GM23338 (cell line): ENCODE measurements around the gene ANKHD1. TPM values are rescaled to one million over a fixed set of nuclear protein-coding genes. Genes with fewer than 3 reads are reported as not detected.

Experiments used
- ATAC-seq: fragments of 200-7000 bp; cut with Tn5 transposase; 3 replicates; pipeline ENCODE4 v1.9.1; 2020
- DNase-seq: peaks from one replicate; pipeline ENCODE4 v3.0.0-alpha.2; 2015; ENCODE audit warnings: low spot score
- H2AFZ ChIP-seq: fragments of 200-600 bp; sonication (generic); 2 replicates; pipeline ENCODE4 v1.8.0; 2016; ENCODE audit warnings: antibody characterized with exemption, mild to moderate bottlenecking, moderate library complexity
- H3F3A ChIP-seq: fragments of 200-600 bp; sonication (generic); replicated peaks from 2 replicates; pipeline ENCODE4 v1.8.0; 2017; ENCODE audit warnings: antibody characterized with exemption, mixed run types, low read depth
- H3K27ac ChIP-seq: fragments of 200-600 bp; sonication (generic); 2 replicates; pipeline ENCODE4 v1.6.1; 2016; ENCODE audit warnings: low read depth
- H3K27me3 ChIP-seq: fragments of 200-600 bp; sonication (generic); 2 replicates; pipeline ENCODE4 v1.8.0; 2016; ENCODE audit warnings: mild to moderate bottlenecking, mixed run types, moderate library complexity; ENCODE audit not compliant: insufficient read depth
- H3K36me3 ChIP-seq: fragments of 200-600 bp; sonication (generic); 2 replicates; pipeline ENCODE4 v1.8.0; 2016; ENCODE audit warnings: mild to moderate bottlenecking; ENCODE audit not compliant: insufficient read depth
- H3K4me1 ChIP-seq: fragments of 200-600 bp; sonication (generic); 2 replicates; pipeline ENCODE4 v1.8.0; 2016; ENCODE audit warnings: mild to moderate bottlenecking, moderate library complexity; ENCODE audit not compliant: insufficient read depth
- H3K4me2 ChIP-seq: fragments of 200-600 bp; sonication (generic); 2 replicates; pipeline ENCODE4 v1.7.1; 2017; ENCODE audit warnings: mixed run types
- H3K4me3 ChIP-seq: fragments of 200-600 bp; sonication (generic); 2 replicates; pipeline ENCODE4 v1.6.1; 2016; ENCODE audit warnings: mixed run types
- H3K79me2 ChIP-seq: fragments of 200-600 bp; sonication (generic); replicated peaks from 2 replicates; pipeline ENCODE4 v1.8.0; 2017; ENCODE audit warnings: mild to moderate bottlenecking; ENCODE audit not compliant: insufficient read depth
- H3K9me2 ChIP-seq: fragments of 200-600 bp; sonication (generic); 2 replicates; pipeline ENCODE4 v1.8.0; 2017; ENCODE audit not compliant: insufficient read depth
- H4K20me1 ChIP-seq: fragments of 200-600 bp; sonication (generic); replicated peaks from 2 replicates; pipeline ENCODE4 v1.8.0; 2017; ENCODE audit warnings: mild to moderate bottlenecking; ENCODE audit not compliant: insufficient read depth
- H3K27ac Mint-ChIP-seq: 2 replicates; pipeline ENCODE4 v1.8.0; 2020; ENCODE audit warnings: inconsistent platforms, mild to moderate bottlenecking, moderate library complexity, mixed read lengths
- H3K27me3 Mint-ChIP-seq: 3 replicates; pipeline ENCODE4 v1.8.0; 2022; ENCODE audit warnings: low read depth, mild to moderate bottlenecking, moderate library complexity, mixed read lengths, inconsistent platforms; ENCODE audit not compliant: insufficient read depth, poor library complexity
- H3K36me3 Mint-ChIP-seq: 3 replicates; pipeline ENCODE4 v1.8.0; 2021; ENCODE audit warnings: low read depth, mild to moderate bottlenecking, inconsistent platforms, moderate library complexity, mixed read lengths
- H3K4me1 Mint-ChIP-seq: 3 replicates; pipeline ENCODE4 v1.8.0; 2020; ENCODE audit warnings: mild to moderate bottlenecking, inconsistent platforms, mixed read lengths
- H3K4me3 Mint-ChIP-seq: 3 replicates; pipeline ENCODE4 v1.8.0; 2021; ENCODE audit warnings: moderate library complexity, mild to moderate bottlenecking, inconsistent platforms, mixed read lengths
- H3K9me3 Mint-ChIP-seq: 3 replicates; pipeline ENCODE4 v1.8.0; 2020; ENCODE audit warnings: moderate library complexity, mild to moderate bottlenecking, inconsistent platforms, mixed read lengths
- CREB1 ChIP-seq: fragments of 250-450 bp; sonication (Bioruptor Pico); IDR thresholded peaks from 2 replicates; pipeline ENCODE4 v1.5.0; 2020; ENCODE audit warnings: low read depth, mild to moderate bottlenecking, moderate library complexity
- EZH2phosphoT487 ChIP-seq: fragments of 200-600 bp; sonication (generic); IDR thresholded peaks from one replicate; pipeline ENCODE4 v1.8.1; 2018; ENCODE audit warnings: antibody characterized with exemption; ENCODE audit not compliant: unreplicated experiment
- POLR2AphosphoS5 ChIP-seq: IDR thresholded peaks from 2 replicates; pipeline ENCODE4 v1.6.1; 2016; ENCODE audit warnings: antibody characterized with exemption, low read depth
- STAT1 ChIP-seq: IDR thresholded peaks from one replicate; pipeline ENCODE4 v1.6.1; 2016; ENCODE audit warnings: antibody characterized with exemption; ENCODE audit not compliant: unreplicated experiment
- ZNF114 ChIP-seq: fragments of 250-450 bp; sonication (Bioruptor Pico); IDR thresholded peaks from 2 replicates; pipeline ENCODE4 v1.5.0; 2020; ENCODE audit warnings: mild to moderate bottlenecking, moderate library complexity
- ZNF331 ChIP-seq: fragments of 250-450 bp; sonication (Bioruptor Pico); IDR thresholded peaks from 2 replicates; pipeline ENCODE4 v1.5.0; 2020; ENCODE audit warnings: low read depth, mild to moderate bottlenecking, moderate library complexity
- polyA plus RNA-seq: library from polyadenylated mRNA; unstranded; fragments of >200 nt; fragmentation: Nextera tagmentation; extraction: Ambion mirVana; gene quantifications from 2 replicates; pipeline ENCODE4 v1.2.1, GENCODE V29; 2016
- total RNA-seq: library from RNA; depleted of rRNA; stranded (reverse); fragments of >200 nt; shearing (Covaris generic); gene quantifications from 2 replicates; pipeline ENCODE4 v1.2.3, GENCODE V29; 2014
- TF ChIP-seq, protein P1 (sequence below): IDR thresholded peaks from 2 replicates; pipeline ENCODE4 v1.6.1; 2016; ENCODE audit warnings: antibody characterized with exemption
- TF ChIP-seq, protein P2 (sequence below), 2 experiments: fragments of 200-600 bp in 1 of 2; sonication (generic) in 1 of 2; conservative IDR thresholded peaks; 2 replicates each; pipeline versions ENCODE4 v1.5.1 to v1.6.1; 2016 to 2017; ENCODE audit warnings: antibody characterized with exemption in 2 of 2, low read depth in 2 of 2, mild to moderate bottlenecking in 2 of 2, moderate library complexity in 1 of 2
- TF ChIP-seq, protein P3 (sequence below): fragments of 250-450 bp; sonication (Bioruptor Pico); IDR thresholded peaks from 2 replicates; pipeline ENCODE4 v1.5.0; 2020; ENCODE audit warnings: mild to moderate bottlenecking, moderate library complexity

Gene ANKHD1
- total and polyA plus RNA-seq, 2 experiments from 2014 or later, result 73.0 to 119 TPM

DNA sequence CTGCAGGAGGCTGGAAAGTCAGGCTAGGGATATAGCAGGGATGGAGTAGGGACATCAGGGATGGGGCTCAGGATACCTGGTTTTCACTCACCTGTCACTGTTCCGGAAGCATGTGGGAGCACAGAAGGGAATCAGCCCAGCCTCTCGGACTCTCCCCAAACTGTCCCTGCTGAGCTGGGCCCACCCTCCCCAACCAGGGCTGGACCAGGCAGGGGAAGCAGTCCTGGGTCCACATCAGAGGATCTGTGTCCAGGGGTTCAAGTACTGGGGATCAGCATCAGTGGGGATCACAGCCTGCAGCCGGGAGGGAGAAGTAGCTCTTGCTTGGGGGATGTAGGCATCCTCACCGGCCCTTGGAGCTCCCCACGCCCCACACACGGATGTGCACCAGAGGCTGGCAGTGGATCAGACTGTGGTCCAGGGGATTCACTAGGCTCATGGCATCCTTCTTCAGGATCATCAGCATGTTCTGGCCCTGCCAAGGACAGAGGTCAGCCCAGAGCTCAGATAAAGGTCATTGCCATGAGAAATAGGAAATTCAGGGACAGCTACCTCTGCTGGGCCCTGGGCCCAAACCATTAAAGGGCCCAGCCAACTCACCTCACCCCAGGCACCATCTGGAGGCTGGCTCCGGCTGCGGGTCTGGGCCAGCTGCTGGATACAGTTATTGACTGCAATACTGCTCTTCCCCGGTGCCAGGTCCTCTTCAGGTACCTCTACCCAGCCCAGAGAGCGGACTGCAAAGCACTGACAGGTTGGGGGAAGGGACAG lies 160.3 kb downstream of the ANKHD1 start:
- no peak for TF ChIP-seq CREB1
- no peak for TF ChIP-seq EZH2phosphoT487
- DNase-seq (no peak), ATAC-seq (no peak)
- Histone ChIP-seq H3K36me3 (no peaks in the 10 kb centered on the region), H3K9me2 (no peaks in the 10 kb centered on the region; the same call in 1 of the 2 replicates), H3K79me2 (peaks cover 12% of the 10 kb centered on the region), H3F3A (0 out of 2 replicates have a peak, but pooled peaks cover 2% of the 10 kb centered on the region), H3K4me1 (peaks cover 13% of the 10 kb centered on the region), H3K27me3 (no peaks in the 10 kb centered on the region), H2AFZ (no peak overlapping the region), H3K4me2 (no peak overlapping the region), H3K4me3 (no peak overlapping the region), H3K27ac (no peak overlapping the region), H4K20me1 (no peaks in the 10 kb centered on the region)
- Mint-ChIP-seq H3K4me3 (no peak overlapping the region), H3K36me3 (peaks cover 15% of the 10 kb centered on the region; the same call in 2 of the 3 replicates), H3K9me3 (no peaks in the 10 kb centered on the region; the same call in 2 of the 3 replicates), H3K27me3 (peaks cover 12% of the 10 kb centered on the region), H3K4me1 (peaks cover 13% of the 10 kb centered on the region), H3K27ac (no peak overlapping the region)

DNA sequence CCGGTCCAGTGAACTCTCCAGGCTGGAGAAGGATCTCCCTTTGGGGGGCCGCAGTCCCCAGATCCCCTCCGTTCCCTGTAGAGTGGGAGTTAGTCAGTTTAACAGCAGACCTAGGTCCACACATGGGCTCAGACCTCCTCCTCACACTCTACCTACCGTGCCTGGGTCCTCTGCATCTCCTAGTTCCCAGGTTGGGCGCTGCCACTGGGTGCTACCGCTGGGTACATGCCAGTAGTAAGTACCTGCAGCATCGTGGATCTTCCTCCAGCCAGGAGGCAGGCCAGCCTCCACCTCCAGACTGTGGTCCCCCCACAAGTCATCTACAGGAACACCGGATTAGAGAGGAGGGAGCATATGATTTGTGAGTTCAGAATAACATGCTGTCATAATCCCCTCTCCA lies 162.0 kb downstream of the ANKHD1 start:
- Mint-ChIP-seq H3K36me3 (peaks cover 26% of the 10 kb centered on the region), H3K27ac (peak overlapping the region; percentile 93), H3K4me3 (peak overlapping the region; percentile 92), H3K9me3 (no peaks in the 10 kb centered on the region; the same call in 2 of the 3 replicates), H3K4me1 (peaks cover 5% of the 10 kb centered on the region; the same call in 2 of the 3 replicates), H3K27me3 (peaks cover 18% of the 10 kb centered on the region)
- no peaks in the 10 kb centered on the region for H3K27me3 ChIP-seq
- no peaks in the 10 kb centered on the region for H3F3A ChIP-seq
- peak overlapping the region; percentile 86 for H3K4me3 ChIP-seq
- peaks cover 5% of the 10 kb centered on the region; the same call in 1 of the 2 replicates for H3K4me1 ChIP-seq
- H3K4me2 ChIP-seq, result peak overlapping the region; percentile 98
- ATAC-seq (no peak), DNase-seq (no peak)
- no peaks in the 10 kb centered on the region for H3K9me2 ChIP-seq
- H2AFZ ChIP-seq, result peak overlapping the region; percentile 95; the same call in 1 of the 2 replicates
- no peaks in the 10 kb centered on the region; the same call in 1 of the 2 replicates for H4K20me1 ChIP-seq
- H3K79me2 ChIP-seq, result peaks cover 11% of the 10 kb centered on the region
- no peak overlapping the region for H3K27ac ChIP-seq
- no peaks in the 10 kb centered on the region for H3K36me3 ChIP-seq
- TF ChIP-seq, protein P1, sequence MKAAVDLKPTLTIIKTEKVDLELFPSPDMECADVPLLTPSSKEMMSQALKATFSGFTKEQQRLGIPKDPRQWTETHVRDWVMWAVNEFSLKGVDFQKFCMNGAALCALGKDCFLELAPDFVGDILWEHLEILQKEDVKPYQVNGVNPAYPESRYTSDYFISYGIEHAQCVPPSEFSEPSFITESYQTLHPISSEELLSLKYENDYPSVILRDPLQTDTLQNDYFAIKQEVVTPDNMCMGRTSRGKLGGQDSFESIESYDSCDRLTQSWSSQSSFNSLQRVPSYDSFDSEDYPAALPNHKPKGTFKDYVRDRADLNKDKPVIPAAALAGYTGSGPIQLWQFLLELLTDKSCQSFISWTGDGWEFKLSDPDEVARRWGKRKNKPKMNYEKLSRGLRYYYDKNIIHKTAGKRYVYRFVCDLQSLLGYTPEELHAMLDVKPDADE, result no peak
- TF ChIP-seq ZNF114 (CRISPR knock-in tag) (no peak), CREB1 (no peak), ZNF331 (no peak), POLR2AphosphoS5 (no peak), STAT1 (no peak), EZH2phosphoT487 (no peak)
- TF ChIP-seq, protein P2, sequence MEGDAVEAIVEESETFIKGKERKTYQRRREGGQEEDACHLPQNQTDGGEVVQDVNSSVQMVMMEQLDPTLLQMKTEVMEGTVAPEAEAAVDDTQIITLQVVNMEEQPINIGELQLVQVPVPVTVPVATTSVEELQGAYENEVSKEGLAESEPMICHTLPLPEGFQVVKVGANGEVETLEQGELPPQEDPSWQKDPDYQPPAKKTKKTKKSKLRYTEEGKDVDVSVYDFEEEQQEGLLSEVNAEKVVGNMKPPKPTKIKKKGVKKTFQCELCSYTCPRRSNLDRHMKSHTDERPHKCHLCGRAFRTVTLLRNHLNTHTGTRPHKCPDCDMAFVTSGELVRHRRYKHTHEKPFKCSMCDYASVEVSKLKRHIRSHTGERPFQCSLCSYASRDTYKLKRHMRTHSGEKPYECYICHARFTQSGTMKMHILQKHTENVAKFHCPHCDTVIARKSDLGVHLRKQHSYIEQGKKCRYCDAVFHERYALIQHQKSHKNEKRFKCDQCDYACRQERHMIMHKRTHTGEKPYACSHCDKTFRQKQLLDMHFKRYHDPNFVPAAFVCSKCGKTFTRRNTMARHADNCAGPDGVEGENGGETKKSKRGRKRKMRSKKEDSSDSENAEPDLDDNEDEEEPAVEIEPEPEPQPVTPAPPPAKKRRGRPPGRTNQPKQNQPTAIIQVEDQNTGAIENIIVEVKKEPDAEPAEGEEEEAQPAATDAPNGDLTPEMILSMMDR (conservative IDR thresholded peaks at IDR 0.05; ENCODE audit: low read depth in 2 of 2), result no peak
- TF ChIP-seq, protein P3, sequence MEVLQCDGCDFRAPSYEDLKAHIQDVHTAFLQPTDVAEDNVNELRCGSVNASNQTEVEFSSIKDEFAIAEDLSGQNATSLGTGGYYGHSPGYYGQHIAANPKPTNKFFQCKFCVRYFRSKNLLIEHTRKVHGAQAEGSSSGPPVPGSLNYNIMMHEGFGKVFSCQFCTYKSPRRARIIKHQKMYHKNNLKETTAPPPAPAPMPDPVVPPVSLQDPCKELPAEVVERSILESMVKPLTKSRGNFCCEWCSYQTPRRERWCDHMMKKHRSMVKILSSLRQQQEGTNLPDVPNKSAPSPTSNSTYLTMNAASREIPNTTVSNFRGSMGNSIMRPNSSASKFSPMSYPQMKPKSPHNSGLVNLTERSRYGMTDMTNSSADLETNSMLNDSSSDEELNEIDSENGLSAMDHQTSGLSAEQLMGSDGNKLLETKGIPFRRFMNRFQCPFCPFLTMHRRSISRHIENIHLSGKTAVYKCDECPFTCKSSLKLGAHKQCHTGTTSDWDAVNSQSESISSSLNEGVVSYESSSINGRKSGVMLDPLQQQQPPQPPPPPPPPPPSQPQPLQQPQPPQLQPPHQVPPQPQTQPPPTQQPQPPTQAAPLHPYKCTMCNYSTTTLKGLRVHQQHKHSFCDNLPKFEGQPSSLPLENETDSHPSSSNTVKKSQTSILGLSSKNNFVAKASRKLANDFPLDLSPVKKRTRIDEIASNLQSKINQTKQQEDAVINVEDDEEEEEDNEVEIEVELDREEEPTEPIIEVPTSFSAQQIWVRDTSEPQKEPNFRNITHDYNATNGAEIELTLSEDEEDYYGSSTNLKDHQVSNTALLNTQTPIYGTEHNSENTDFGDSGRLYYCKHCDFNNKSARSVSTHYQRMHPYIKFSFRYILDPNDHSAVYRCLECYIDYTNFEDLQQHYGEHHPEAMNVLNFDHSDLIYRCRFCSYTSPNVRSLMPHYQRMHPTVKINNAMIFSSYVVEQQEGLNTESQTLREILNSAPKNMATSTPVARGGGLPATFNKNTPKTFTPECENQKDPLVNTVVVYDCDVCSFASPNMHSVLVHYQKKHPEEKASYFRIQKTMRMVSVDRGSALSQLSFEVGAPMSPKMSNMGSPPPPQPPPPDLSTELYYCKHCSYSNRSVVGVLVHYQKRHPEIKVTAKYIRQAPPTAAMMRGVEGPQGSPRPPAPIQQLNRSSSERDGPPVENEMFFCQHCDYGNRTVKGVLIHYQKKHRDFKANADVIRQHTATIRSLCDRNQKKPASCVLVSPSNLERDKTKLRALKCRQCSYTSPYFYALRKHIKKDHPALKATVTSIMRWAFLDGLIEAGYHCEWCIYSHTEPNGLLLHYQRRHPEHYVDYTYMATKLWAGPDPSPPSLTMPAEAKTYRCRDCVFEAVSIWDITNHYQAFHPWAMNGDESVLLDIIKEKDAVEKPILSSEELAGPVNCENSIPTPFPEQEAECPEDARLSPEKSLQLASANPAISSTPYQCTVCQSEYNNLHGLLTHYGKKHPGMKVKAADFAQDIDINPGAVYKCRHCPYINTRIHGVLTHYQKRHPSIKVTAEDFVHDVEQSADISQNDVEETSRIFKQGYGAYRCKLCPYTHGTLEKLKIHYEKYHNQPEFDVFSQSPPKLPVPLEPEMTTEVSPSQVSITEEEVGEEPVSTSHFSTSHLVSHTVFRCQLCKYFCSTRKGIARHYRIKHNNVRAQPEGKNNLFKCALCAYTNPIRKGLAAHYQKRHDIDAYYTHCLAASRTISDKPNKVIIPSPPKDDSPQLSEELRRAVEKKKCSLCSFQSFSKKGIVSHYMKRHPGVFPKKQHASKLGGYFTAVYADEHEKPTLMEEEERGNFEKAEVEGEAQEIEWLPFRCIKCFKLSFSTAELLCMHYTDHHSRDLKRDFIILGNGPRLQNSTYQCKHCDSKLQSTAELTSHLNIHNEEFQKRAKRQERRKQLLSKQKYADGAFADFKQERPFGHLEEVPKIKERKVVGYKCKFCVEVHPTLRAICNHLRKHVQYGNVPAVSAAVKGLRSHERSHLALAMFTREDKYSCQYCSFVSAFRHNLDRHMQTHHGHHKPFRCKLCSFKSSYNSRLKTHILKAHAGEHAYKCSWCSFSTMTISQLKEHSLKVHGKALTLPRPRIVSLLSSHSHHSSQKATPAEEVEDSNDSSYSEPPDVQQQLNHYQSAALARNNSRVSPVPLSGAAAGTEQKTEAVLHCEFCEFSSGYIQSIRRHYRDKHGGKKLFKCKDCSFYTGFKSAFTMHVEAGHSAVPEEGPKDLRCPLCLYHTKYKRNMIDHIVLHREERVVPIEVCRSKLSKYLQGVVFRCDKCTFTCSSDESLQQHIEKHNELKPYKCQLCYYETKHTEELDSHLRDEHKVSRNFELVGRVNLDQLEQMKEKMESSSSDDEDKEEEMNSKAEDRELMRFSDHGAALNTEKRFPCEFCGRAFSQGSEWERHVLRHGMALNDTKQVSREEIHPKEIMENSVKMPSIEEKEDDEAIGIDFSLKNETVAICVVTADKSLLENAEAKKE (CRISPR knock-in tag), result no peak
